Panc1 (cell line): Measurements from ENCODE around the gene SLC8A1.

Source experiments
- POLR2AphosphoS5 ChIP-seq: IDR thresholded peaks from 2 replicates; pipeline ENCODE4 v1.6.1; 2012; ENCODE audit warnings: mild to moderate bottlenecking, low read depth, low read length, moderate library complexity
- TF ChIP-seq, protein P1 (sequence below): fragments of 450-650 bp; IDR thresholded peaks from 2 replicates; pipeline ENCODE4 v1.5.1; 2017; ENCODE audit warnings: mild to moderate bottlenecking
- TF ChIP-seq, protein P2 (sequence below), 2 experiments: IDR thresholded peaks; 2 replicates each; pipeline ENCODE4 v1.6.1; 2011 to 2012; ENCODE audit warnings: low read depth in 2 of 2, control low read depth in 1 of 2, low read length in 1 of 2, mild to moderate bottlenecking in 1 of 2, moderate library complexity in 1 of 2; ENCODE audit not compliant: insufficient read depth in 1 of 2

DNA sequence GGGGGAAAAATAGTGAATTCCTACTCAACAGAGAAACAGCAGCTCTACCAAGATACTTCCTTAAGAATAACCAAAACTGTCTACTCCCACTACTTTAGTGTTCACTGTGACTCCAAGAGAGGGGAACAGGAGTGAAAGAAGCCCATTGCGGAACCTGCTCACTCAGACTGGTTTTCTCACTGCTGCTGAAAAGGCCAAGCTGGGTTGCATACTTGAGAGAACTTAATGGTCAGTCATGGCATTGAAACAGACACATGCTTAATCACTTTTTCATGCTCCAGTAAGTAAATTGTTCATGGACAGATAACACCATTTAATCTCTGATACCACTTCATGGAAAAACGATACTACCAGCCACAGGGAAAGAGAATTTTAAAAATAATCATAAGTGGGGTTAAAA, 35.7 kb upstream of the SLC8A1 start:
- TF ChIP-seq, protein P1, sequence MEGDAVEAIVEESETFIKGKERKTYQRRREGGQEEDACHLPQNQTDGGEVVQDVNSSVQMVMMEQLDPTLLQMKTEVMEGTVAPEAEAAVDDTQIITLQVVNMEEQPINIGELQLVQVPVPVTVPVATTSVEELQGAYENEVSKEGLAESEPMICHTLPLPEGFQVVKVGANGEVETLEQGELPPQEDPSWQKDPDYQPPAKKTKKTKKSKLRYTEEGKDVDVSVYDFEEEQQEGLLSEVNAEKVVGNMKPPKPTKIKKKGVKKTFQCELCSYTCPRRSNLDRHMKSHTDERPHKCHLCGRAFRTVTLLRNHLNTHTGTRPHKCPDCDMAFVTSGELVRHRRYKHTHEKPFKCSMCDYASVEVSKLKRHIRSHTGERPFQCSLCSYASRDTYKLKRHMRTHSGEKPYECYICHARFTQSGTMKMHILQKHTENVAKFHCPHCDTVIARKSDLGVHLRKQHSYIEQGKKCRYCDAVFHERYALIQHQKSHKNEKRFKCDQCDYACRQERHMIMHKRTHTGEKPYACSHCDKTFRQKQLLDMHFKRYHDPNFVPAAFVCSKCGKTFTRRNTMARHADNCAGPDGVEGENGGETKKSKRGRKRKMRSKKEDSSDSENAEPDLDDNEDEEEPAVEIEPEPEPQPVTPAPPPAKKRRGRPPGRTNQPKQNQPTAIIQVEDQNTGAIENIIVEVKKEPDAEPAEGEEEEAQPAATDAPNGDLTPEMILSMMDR, result no peak
- no peak for TF ChIP-seq POLR2AphosphoS5
- TF ChIP-seq, protein P2, sequence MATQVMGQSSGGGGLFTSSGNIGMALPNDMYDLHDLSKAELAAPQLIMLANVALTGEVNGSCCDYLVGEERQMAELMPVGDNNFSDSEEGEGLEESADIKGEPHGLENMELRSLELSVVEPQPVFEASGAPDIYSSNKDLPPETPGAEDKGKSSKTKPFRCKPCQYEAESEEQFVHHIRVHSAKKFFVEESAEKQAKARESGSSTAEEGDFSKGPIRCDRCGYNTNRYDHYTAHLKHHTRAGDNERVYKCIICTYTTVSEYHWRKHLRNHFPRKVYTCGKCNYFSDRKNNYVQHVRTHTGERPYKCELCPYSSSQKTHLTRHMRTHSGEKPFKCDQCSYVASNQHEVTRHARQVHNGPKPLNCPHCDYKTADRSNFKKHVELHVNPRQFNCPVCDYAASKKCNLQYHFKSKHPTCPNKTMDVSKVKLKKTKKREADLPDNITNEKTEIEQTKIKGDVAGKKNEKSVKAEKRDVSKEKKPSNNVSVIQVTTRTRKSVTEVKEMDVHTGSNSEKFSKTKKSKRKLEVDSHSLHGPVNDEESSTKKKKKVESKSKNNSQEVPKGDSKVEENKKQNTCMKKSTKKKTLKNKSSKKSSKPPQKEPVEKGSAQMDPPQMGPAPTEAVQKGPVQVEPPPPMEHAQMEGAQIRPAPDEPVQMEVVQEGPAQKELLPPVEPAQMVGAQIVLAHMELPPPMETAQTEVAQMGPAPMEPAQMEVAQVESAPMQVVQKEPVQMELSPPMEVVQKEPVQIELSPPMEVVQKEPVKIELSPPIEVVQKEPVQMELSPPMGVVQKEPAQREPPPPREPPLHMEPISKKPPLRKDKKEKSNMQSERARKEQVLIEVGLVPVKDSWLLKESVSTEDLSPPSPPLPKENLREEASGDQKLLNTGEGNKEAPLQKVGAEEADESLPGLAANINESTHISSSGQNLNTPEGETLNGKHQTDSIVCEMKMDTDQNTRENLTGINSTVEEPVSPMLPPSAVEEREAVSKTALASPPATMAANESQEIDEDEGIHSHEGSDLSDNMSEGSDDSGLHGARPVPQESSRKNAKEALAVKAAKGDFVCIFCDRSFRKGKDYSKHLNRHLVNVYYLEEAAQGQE (IDR thresholded peaks at IDR 0.05; ENCODE audit: insufficient read depth in 1 of 2, low read depth in 2 of 2, low read length in 1 of 2), result no peak
